GM23248 (cell line): Measurements from ENCODE around the gene NEDD4L. TPM values are rescaled to one million over a fixed set of nuclear protein-coding genes. Genes with fewer than 3 reads are reported as not detected.
A peak's percentile ranks its signal among the peaks of the same experiment; 100 is the strongest.

Experiments used
- DNase-seq: peaks from one replicate; pipeline ENCODE4 v3.0.0-alpha.2; 2015
- H2AFZ ChIP-seq: fragments of 200-600 bp; sonication (generic); 2 replicates; pipeline ENCODE4 v1.6.1; 2016; ENCODE audit warnings: antibody characterized with exemption
- H3F3A ChIP-seq: fragments of 200-600 bp; sonication (generic); 2 replicates; pipeline ENCODE4 v1.6.1; 2016; ENCODE audit warnings: mild to moderate bottlenecking, antibody characterized with exemption, mixed run types; ENCODE audit not compliant: insufficient read depth
- H3K27ac ChIP-seq: fragments of 200-600 bp; sonication (generic); 2 replicates; pipeline ENCODE4 v1.5.1; 2016; ENCODE audit warnings: mild to moderate bottlenecking
- H3K27me3 ChIP-seq: fragments of 200-600 bp; sonication (generic); replicated peaks from 2 replicates; pipeline ENCODE4 v1.6.1; 2016; ENCODE audit warnings: mild to moderate bottlenecking; ENCODE audit not compliant: insufficient read depth
- H3K36me3 ChIP-seq: fragments of 200-600 bp; sonication (generic); 2 replicates; pipeline ENCODE4 v1.6.1; 2016; ENCODE audit warnings: low read depth, mild to moderate bottlenecking
- H3K4me1 ChIP-seq: fragments of 200-600 bp; sonication (generic); 2 replicates; pipeline ENCODE4 v1.6.1; 2016; ENCODE audit warnings: mild to moderate bottlenecking; ENCODE audit not compliant: insufficient read depth
- H3K4me2 ChIP-seq: fragments of 200-600 bp; sonication (generic); one replicate; pipeline ENCODE4 v1.6.1; 2016; ENCODE audit warnings: mild to moderate bottlenecking; ENCODE audit not compliant: unreplicated experiment
- H3K4me3 ChIP-seq: fragments of 200-600 bp; sonication (generic); 2 replicates; pipeline ENCODE4 v1.5.1; 2016; ENCODE audit warnings: mild to moderate bottlenecking
- H3K79me2 ChIP-seq: fragments of 200-600 bp; sonication (generic); 2 replicates; pipeline ENCODE4 v1.6.1; 2016; ENCODE audit warnings: mild to moderate bottlenecking; ENCODE audit not compliant: insufficient read depth
- H3K9ac ChIP-seq: fragments of 200-600 bp; sonication (generic); 2 replicates; pipeline ENCODE4 v1.6.1; 2016; ENCODE audit warnings: mild to moderate bottlenecking
- H3K9me2 ChIP-seq: fragments of 200-600 bp; sonication (generic); 2 replicates; pipeline ENCODE4 v1.6.1; 2016; ENCODE audit warnings: mixed run types, mild to moderate bottlenecking, moderate library complexity; ENCODE audit not compliant: insufficient read depth
- H3K9me3 ChIP-seq: fragments of 200-600 bp; sonication (generic); one replicate; pipeline ENCODE4 v1.6.1; 2017; ENCODE audit warnings: low read depth
- H4K20me1 ChIP-seq: fragments of 200-600 bp; sonication (generic); 2 replicates; pipeline ENCODE4 v1.6.0; 2016; ENCODE audit not compliant: insufficient read depth
- EZH2 ChIP-seq: fragments of 200-600 bp; sonication (generic); IDR thresholded peaks from 2 replicates; pipeline ENCODE4 v1.6.1; 2018; ENCODE audit warnings: antibody characterized with exemption, mild to moderate bottlenecking; ENCODE audit not compliant: insufficient read depth, poor library complexity, severe bottlenecking
- EZH2phosphoT487 ChIP-seq: fragments of 200-600 bp; sonication (generic); IDR thresholded peaks from 2 replicates; pipeline ENCODE4 v1.6.1; 2018; ENCODE audit warnings: antibody characterized with exemption, moderate library complexity, mild to moderate bottlenecking, low read depth; ENCODE audit not compliant: insufficient read depth
- WGBS, 2 experiments: methylation state at CpG; one replicate each; pipeline ENCODE4 v1.1.6; 2015 to 2017; ENCODE audit warnings: low lambda C conversion rate in 2 of 2, low coverage in 1 of 2; ENCODE audit errors: missing lambda C conversion rate in 2 of 2; 5-methylcytosine and 5-hydroxymethylcytosine counted together
- in situ Hi-C: fragments of 300-500 bp; cut with MboI; formaldehyde crosslinking; loops from 2 replicates; pipeline ENCODE4 v1.15.0; 2020
- polyA plus RNA-seq: library from polyadenylated mRNA; unstranded; fragments of >200 nt; fragmentation: Nextera tagmentation; extraction: Ambion mirVana; gene quantifications from 2 replicates; pipeline ENCODE4 v1.2.1, GENCODE V29; 2016
- total RNA-seq: library from RNA; depleted of rRNA; stranded (reverse); fragments of >200 nt; shearing (Covaris generic); gene quantifications from 2 replicates; pipeline ENCODE4 v1.2.3, GENCODE V29; 2014

The NEDD4L gene
- total and polyA plus RNA-seq, 2 experiments from 2014 or later, result 3.7 to 6.1 TPM

DNA sequence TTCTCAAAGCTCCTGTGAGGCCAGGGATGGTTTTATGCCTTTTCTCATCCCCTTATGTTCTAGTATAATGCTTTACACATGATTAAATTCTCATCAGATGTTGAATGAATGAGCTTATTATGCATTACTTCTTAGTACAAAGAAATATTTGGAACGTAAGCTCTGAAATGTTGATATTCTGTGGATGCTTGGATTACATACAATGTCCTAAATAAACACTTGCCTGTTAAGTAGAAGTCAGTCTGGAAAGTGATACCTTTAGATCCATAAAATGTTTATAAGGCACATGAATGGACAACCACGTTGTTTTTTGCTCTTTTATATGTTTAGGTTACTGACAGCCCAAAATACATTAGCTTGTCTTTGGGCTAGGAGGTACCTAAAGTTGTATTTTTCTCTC lies 248.6 kb downstream of the NEDD4L start:
- no peaks in the 10 kb centered on the region for H4K20me1 ChIP-seq

DNA sequence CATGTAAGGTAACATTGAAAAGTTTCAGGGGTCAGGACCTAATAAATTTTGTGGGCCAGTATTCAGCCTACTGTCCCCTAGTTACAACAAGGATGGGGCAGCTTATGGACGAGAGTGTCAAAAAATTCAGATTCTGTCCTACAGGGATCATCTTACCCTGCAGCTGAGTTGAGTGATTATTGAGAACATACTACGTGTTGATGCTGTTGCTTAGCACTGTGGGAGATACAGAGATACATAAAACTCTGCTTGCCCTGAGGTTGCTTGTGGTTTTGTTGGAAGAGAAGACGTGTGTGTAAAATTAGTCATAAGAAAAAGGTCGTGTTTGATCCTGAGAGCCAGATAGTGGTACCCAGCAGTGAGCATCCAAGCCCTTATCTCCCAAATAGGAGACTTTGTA lies 253.2 kb downstream of the NEDD4L start:
- WGBS, 2 experiments, result 49 to 53% methylated on average over 4 of the region's 4 CpGs
- DNase-seq, result peak; percentile 59

More for the DNA sequence above, 248.6 kb downstream of the NEDD4L start:
- no peak for DNase-seq
- H3K9ac ChIP-seq, result no peak overlapping the region
- H3K4me1 ChIP-seq, result peaks cover 20% of the 10 kb centered on the region
- 83 to 90% methylated on average over 2 of the region's 2 CpGs for WGBS, 2 experiments
- TF ChIP-seq EZH2phosphoT487 (no peak), EZH2 (no peak)
- H2AFZ ChIP-seq, result no peak overlapping the region
- peaks cover 12% of the 10 kb centered on the region for H3F3A ChIP-seq
- H3K27me3 ChIP-seq, result no peaks in the 10 kb centered on the region
- no peaks in the 10 kb centered on the region for H3K9me2 ChIP-seq
- no peaks in the 10 kb centered on the region for H3K36me3 ChIP-seq
- in situ Hi-C loops, result no loop called here
- no peaks in the 10 kb centered on the region for H3K9me3 ChIP-seq
- H3K4me2 ChIP-seq, result no peak overlapping the region
- no peak overlapping the region for H3K27ac ChIP-seq
- no peaks in the 10 kb centered on the region for H3K79me2 ChIP-seq
- H3K4me3 ChIP-seq, result no peak overlapping the region

DNA sequence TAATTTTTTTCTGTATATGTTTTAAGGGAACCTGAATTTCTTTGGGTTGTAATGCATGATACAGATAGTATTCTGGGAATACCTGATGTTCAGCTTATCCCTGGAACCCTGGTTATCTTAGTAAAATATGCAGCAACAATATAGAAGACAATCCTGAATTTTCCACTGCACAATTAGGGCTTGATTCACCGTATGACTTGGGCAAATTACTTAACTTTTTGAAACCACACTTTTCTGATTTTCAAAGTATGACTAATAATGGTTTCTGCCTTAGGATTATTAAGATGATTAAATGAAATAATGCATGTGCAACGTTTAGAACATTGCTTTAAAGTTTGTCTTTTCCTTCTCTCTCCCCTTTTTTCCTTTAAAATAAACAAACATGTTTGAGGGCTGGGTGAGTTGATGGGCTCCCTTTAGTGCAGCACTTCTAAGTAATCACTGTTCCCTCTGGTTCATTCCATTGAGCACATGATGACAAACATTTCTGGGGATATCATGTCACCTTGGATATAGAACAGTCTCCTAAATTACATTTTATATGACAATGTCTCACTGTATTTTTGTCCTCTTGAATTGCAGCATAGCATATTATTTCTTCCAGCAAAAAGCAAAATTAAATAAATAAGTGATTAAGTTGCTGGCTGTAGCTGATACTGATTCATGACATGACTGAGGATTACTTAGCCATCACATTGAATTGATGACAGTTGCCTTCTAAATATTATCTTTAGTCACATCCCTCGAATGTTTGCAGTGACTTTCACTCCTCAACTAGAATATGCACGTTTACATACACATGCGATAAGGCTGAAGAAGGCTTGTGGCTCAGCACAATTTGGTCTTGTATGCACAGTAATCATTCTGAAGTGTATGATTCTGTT lies 254.5 kb downstream of the NEDD4L start:
- H3K4me2 ChIP-seq, result peak overlapping the region; percentile 47
- H3K36me3 ChIP-seq, result no peaks in the 10 kb centered on the region
- peak overlapping the region; percentile 19 for H3K27ac ChIP-seq
- no peaks in the 10 kb centered on the region for H3K9me3 ChIP-seq
- H3K9ac ChIP-seq, result no peak overlapping the region
- in situ Hi-C loops, result no loop called here
- no peaks in the 10 kb centered on the region for H3K79me2 ChIP-seq
- no peak overlapping the region for H2AFZ ChIP-seq
- WGBS, 2 experiments, result 5 to 6% methylated on average over 5 of the region's 5 CpGs
- peaks cover 23% of the 10 kb centered on the region for H3F3A ChIP-seq
- peak overlapping the region; percentile 12; the same call in 1 of the 2 replicates for H3K4me3 ChIP-seq
- peak; percentile 72 for DNase-seq
- H3K4me1 ChIP-seq, result peaks cover 21% of the 10 kb centered on the region
- no peaks in the 10 kb centered on the region for H4K20me1 ChIP-seq
- H3K27me3 ChIP-seq, result 0 out of 2 replicates have a peak, but pooled peaks cover 4% of the 10 kb centered on the region
- no peak for TF ChIP-seq EZH2
- TF ChIP-seq EZH2phosphoT487, result 0 out of 2 replicates have a peak, but pooled peaks have one; percentile 21
- H3K9me2 ChIP-seq, result no peaks in the 10 kb centered on the region

More for the DNA sequence above, 253.2 kb downstream of the NEDD4L start:
- TF ChIP-seq EZH2phosphoT487, result no peak
- no peak for TF ChIP-seq EZH2
- H3K79me2 ChIP-seq, result no peaks in the 10 kb centered on the region
- in situ Hi-C loops, result no loop called here
- peaks cover 21% of the 10 kb centered on the region for H3K4me1 ChIP-seq
- H3K27ac ChIP-seq, result no peak overlapping the region
- no peak overlapping the region for H3K9ac ChIP-seq
- H4K20me1 ChIP-seq, result no peaks in the 10 kb centered on the region
- no peak overlapping the region for H3K4me2 ChIP-seq
- H3F3A ChIP-seq, result peaks cover 23% of the 10 kb centered on the region
- H3K27me3 ChIP-seq, result 0 out of 2 replicates have a peak, but pooled peaks cover 3% of the 10 kb centered on the region
- no peak overlapping the region for H3K4me3 ChIP-seq
- no peaks in the 10 kb centered on the region for H3K9me3 ChIP-seq
- no peaks in the 10 kb centered on the region for H3K36me3 ChIP-seq
- H3K9me2 ChIP-seq, result no peaks in the 10 kb centered on the region
- no peak overlapping the region for H2AFZ ChIP-seq

DNA sequence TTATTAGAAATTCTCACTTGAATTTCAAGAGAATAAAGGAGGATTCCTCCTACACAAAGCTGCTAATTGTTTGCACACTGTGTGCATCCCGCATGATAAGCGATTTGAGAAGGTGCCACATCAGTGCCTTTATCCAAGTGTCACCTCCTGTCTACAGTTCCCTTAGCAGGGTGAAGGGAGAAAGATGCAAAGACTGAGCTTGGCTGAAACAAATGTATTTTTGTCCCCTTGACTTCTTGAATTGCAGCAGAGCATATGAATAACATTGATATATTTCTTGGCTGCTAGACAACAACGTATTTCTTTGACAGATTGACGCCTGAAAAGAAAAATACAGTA lies 255.1 kb downstream of the NEDD4L start:
- Histone ChIP-seq H3K4me1 (peaks cover 21% of the 10 kb centered on the region), H2AFZ (no peak overlapping the region), H3K4me2 (peak overlapping the region; percentile 47), H3K4me3 (peak overlapping the region; percentile 12; the same call in 1 of the 2 replicates), H3F3A (peaks cover 23% of the 10 kb centered on the region), H3K79me2 (no peaks in the 10 kb centered on the region), H3K9me3 (no peaks in the 10 kb centered on the region), H3K27me3 (peaks cover 10% of the 10 kb centered on the region; the same call in 1 of the 2 replicates), H3K9ac (no peak overlapping the region), H4K20me1 (no peaks in the 10 kb centered on the region), H3K36me3 (no peaks in the 10 kb centered on the region), H3K9me2 (no peaks in the 10 kb centered on the region), H3K27ac (no peak overlapping the region)
- in situ Hi-C loops, result no loop called here
- TF ChIP-seq EZH2phosphoT487 (no peak), EZH2 (no peak)
- 45 to 47% methylated on average over 4 of the region's 4 CpGs for WGBS, 2 experiments
- no peak for DNase-seq
